HepG2 (cell line): ENCODE data around the gene FOXN3.

Source experiments
- CTCF ChIP-seq: sonication (generic); formaldehyde crosslinking; IDR thresholded peaks from 2 replicates; pipeline ENCODE4 v1.5.0; 2020; ENCODE audit warnings: mild to moderate bottlenecking, missing genetic modification reagents, moderate library complexity
- ZBTB3 ChIP-seq: sonication (generic); formaldehyde crosslinking; IDR thresholded peaks from 2 replicates; pipeline ENCODE4 v1.4.0; 2020; ENCODE audit warnings: low read depth, mild to moderate bottlenecking, moderate library complexity, missing genetic modification reagents, borderline replicate concordance
- ZHX1 ChIP-seq: sonication (generic); formaldehyde crosslinking; IDR thresholded peaks from 2 replicates; pipeline ENCODE4 v1.8.1; 2022; ENCODE audit warnings: low read depth, mild to moderate bottlenecking, missing genetic modification reagents

- TF ChIP-seq CTCF (no peak), ZBTB3 (CRISPR knock-in tag) (no peak), ZHX1 (CRISPR knock-in tag) (no peak)
Observed at GRCh38 chr14:89258728-89259273, 158.2 kb downstream of the FOXN3 start.
